ENCODE measurements around the gene NABP1. TPM values are rescaled to one million over a fixed set of nuclear protein-coding genes. Genes with fewer than 3 reads are reported as not detected.
"Not testable (repeated sequence)": the region's sequence is repeated elsewhere in the genome, so short reads cannot be mapped to it uniquely, and the experiment has no call there.

Gene NABP1
- total and polyA plus RNA-seq, 2 experiments from 2014 or later, result 1.2 to 5.2 TPM

- no peaks in the 10 kb centered on the region for H3K9me3 ChIP-seq (ENCODE audit: low read depth)
- H3K36me3 ChIP-seq, result no peaks in the 10 kb centered on the region
- H3K4me1 ChIP-seq (ENCODE audit: low read depth), result no peaks in the 10 kb centered on the region
- no peak for TF ChIP-seq CTCF (IDR thresholded peaks at IDR 0.05; ENCODE audit: low read depth, low read length)
- no peak overlapping the region for H3K4me3 ChIP-seq
- no peaks in the 10 kb centered on the region for H3K27me3 ChIP-seq
- H3K27ac ChIP-seq, result no peak overlapping the region
- no peak for DNase-seq (ENCODE audit: low read depth in 1 of 2, low spot score in 1 of 2)
These were observed 39.7 kb upstream of the NABP1 start for GRCh38 chr2:191638079-191638801.

- Histone ChIP-seq H3K36me3 (no peaks in the 10 kb centered on the region), H3K9me3 (ENCODE audit: low read depth) (no peaks in the 10 kb centered on the region), H3K4me3 (no peak overlapping the region), H3K27ac (no peak overlapping the region), H3K27me3 (no peaks in the 10 kb centered on the region), H3K4me1 (ENCODE audit: low read depth) (no peaks in the 10 kb centered on the region)
- TF ChIP-seq CTCF (IDR thresholded peaks at IDR 0.05; ENCODE audit: low read depth, low read length), result no peak
- DNase-seq (ENCODE audit: low read depth in 1 of 2, low spot score in 1 of 2), result no peak
These were observed 39.1 kb upstream of the NABP1 start for GRCh38 chr2:191638802-191639172.

GRCh38 chr2:191641609-191642008 is 36.3 kb upstream of the NABP1 start:
- TF ChIP-seq CTCF (IDR thresholded peaks at IDR 0.05; ENCODE audit: low read depth, low read length), result no peak
- DNase-seq (ENCODE audit: low read depth in 1 of 2, low spot score in 1 of 2), result no peak
- Histone ChIP-seq H3K4me3 (no peak overlapping the region), H3K9me3 (ENCODE audit: low read depth) (no peaks in the 10 kb centered on the region), H3K36me3 (no peaks in the 10 kb centered on the region), H3K27me3 (no peaks in the 10 kb centered on the region), H3K27ac (no peak overlapping the region), H3K4me1 (ENCODE audit: low read depth) (no peaks in the 10 kb centered on the region)

- H3K9me3 ChIP-seq (ENCODE audit: low read depth), result no peaks in the 10 kb centered on the region
- no peaks in the 10 kb centered on the region for H3K27me3 ChIP-seq
- DNase-seq (ENCODE audit: low read depth in 1 of 2, low spot score in 1 of 2), result no peak
- H3K4me3 ChIP-seq, result no peak overlapping the region
- H3K4me1 ChIP-seq (ENCODE audit: low read depth), result no peaks in the 10 kb centered on the region
- no peak for TF ChIP-seq CTCF (IDR thresholded peaks at IDR 0.05; ENCODE audit: low read depth, low read length)
- H3K27ac ChIP-seq, result no peak overlapping the region
- no peaks in the 10 kb centered on the region for H3K36me3 ChIP-seq
These were observed 35.4 kb upstream of the NABP1 start for GRCh38 chr2:191642541-191642940.

GRCh38 chr2:191643429-191643828 is 34.5 kb upstream of the NABP1 start:
- no peaks in the 10 kb centered on the region for H3K36me3 ChIP-seq
- no peaks in the 10 kb centered on the region for H3K9me3 ChIP-seq (ENCODE audit: low read depth)
- H3K4me3 ChIP-seq, result no peak overlapping the region
- DNase-seq (ENCODE audit: low read depth in 1 of 2, low spot score in 1 of 2), result peak in 1 of 2 donors; percentile 23
- H3K4me1 ChIP-seq (ENCODE audit: low read depth), result no peaks in the 10 kb centered on the region
- H3K27me3 ChIP-seq, result no peaks in the 10 kb centered on the region
- no peak for TF ChIP-seq CTCF (IDR thresholded peaks at IDR 0.05; ENCODE audit: low read depth, low read length)
- H3K27ac ChIP-seq, result no peak overlapping the region

GRCh38 chr2:191644613-191645012 is 33.3 kb upstream of the NABP1 start:
- H3K4me3 ChIP-seq; H3K4me1 ChIP-seq (ENCODE audit: low read depth); H3K36me3 ChIP-seq; H3K27me3 ChIP-seq; DNase-seq (ENCODE audit: low read depth in 1 of 2, low spot score in 1 of 2); H3K9me3 ChIP-seq (ENCODE audit: low read depth); H3K27ac ChIP-seq: not testable (repeated sequence)

Measured in cardiac muscle cell (in vitro differentiated cells and primary cell).